Endothelial cell of umbilical vein (primary cell): ENCODE measurements around the gene CGB8. TPM values are rescaled to one million over a fixed set of nuclear protein-coding genes. Genes with fewer than 3 reads are reported as not detected.

ENCODE experiments used
- BruUV-seq: library from RNA; stranded (reverse); fragments of 400-500 nt; replicated peaks from 2 replicates; lab custom pipeline; 2021; lab: Mats Ljungman, UMichigan
- CTCF ChIA-PET: fragments of 300-600, 350-600 bp; sonication (Branson Sonifier 250); formaldehyde crosslinking; loops from one replicate; lab custom pipeline; 2021; ENCODE audit warnings: antibody characterized with exemption, inconsistent platforms; lab: Charles Lee
- POLR2A ChIA-PET: fragments of 300-600, 350-600 bp; sonication (Branson Sonifier 250); formaldehyde crosslinking; loops from one replicate; lab custom pipeline; 2021; ENCODE audit warnings: antibody characterized with exemption, inconsistent platforms; lab: Charles Lee
- DNase-seq: peaks from one replicate; pipeline ENCODE4 v3.0.0-alpha.2; 2011; ENCODE audit warnings: low read depth, low spot score
- FAIRE-seq: peaks from 2 replicates; lab custom pipeline; 2011; peaks lifted over from hg19 to GRCh38; lab: Jason Lieb, UNC
- H2AFZ ChIP-seq: 2 replicates; pipeline ENCODE4 v1.6.0; 2012; ENCODE audit warnings: low read depth, low read length, control low read depth, inconsistent platforms
- H3K27ac ChIP-seq: 2 replicates; pipeline ENCODE4 v1.5.1; 2011; ENCODE audit warnings: low read depth, mild to moderate bottlenecking, control low read depth, low read length, moderate library complexity; ENCODE audit not compliant: insufficient read depth
- H3K27me3 ChIP-seq, 2 experiments: 2 replicates each; pipeline versions ENCODE4 v1.6.0 to v1.6.1; 2011; ENCODE audit warnings: low read length in 2 of 2, mixed read lengths in 1 of 2; ENCODE audit not compliant: control insufficient read depth in 2 of 2, insufficient read depth in 2 of 2
- H3K36me3 ChIP-seq, 2 experiments: 2 replicates in 1 of 2; 3 replicates in 1 of 2; pipeline ENCODE4 v1.5.1; 2011; ENCODE audit warnings: low read length in 2 of 2, mild to moderate bottlenecking in 1 of 2, moderate library complexity in 1 of 2; ENCODE audit not compliant: control insufficient read depth in 2 of 2, insufficient read depth in 2 of 2; ENCODE audit errors: extremely low read depth in 1 of 2
- H3K4me1 ChIP-seq: 3 replicates; pipeline ENCODE4 v1.5.1; 2011; ENCODE audit warnings: mild to moderate bottlenecking, low read length; ENCODE audit not compliant: control insufficient read depth, insufficient read depth; ENCODE audit errors: extremely low read depth
- H3K4me2 ChIP-seq: 2 replicates; pipeline ENCODE4 v1.6.1; 2011; ENCODE audit warnings: low read length, control low read depth, mixed read lengths; ENCODE audit not compliant: insufficient read depth
- H3K4me3 ChIP-seq, 3 experiments: fragments of 200-600 bp in 1 of 3; sonication (generic), shearing (Covaris generic) in 1 of 3; replicated peaks in 1 of 3; 2 replicates each; pipeline ENCODE4 v1.5.1; 2011 to 2016; ENCODE audit warnings: control low read depth in 3 of 3, low read length in 3 of 3, mild to moderate bottlenecking in 2 of 3, inconsistent platforms in 1 of 3, low read depth in 1 of 3, moderate library complexity in 1 of 3; ENCODE audit not compliant: insufficient read depth in 1 of 3
- H3K79me2 ChIP-seq: 2 replicates; pipeline ENCODE4 v1.6.0; 2012; ENCODE audit warnings: low read length, inconsistent platforms; ENCODE audit not compliant: control insufficient read depth, insufficient read depth
- H3K9ac ChIP-seq: replicated peaks from 2 replicates; pipeline ENCODE3; 2011; ENCODE audit warnings: low read length, control low read depth; ENCODE audit not compliant: insufficient read depth; ENCODE audit errors: extremely low read depth
- H3K9me1 ChIP-seq: replicated peaks from 3 replicates; pipeline ENCODE4 v1.6.0; 2011; ENCODE audit warnings: mild to moderate bottlenecking, low read length; ENCODE audit not compliant: control insufficient read depth, insufficient read depth; ENCODE audit errors: extremely low read depth
- H3K9me3 ChIP-seq: replicated peaks from 2 replicates; pipeline ENCODE4 v1.5.1; 2012; ENCODE audit warnings: low read length, inconsistent platforms; ENCODE audit not compliant: control insufficient read depth, insufficient read depth
- H4K20me1 ChIP-seq: replicated peaks from 2 replicates; pipeline ENCODE3; 2011; ENCODE audit warnings: mild to moderate bottlenecking, low read length; ENCODE audit not compliant: control insufficient read depth, insufficient read depth; ENCODE audit errors: extremely low read depth
- CTCF ChIP-seq, 2 donors: IDR thresholded peaks; 1 replicate in 1 of 2; 2 replicates in 1 of 2; pipeline ENCODE4 v1.5.1; 2011; ENCODE audit warnings: low read length in 2 of 2, mild to moderate bottlenecking in 2 of 2, moderate library complexity in 2 of 2, control low read depth in 1 of 2, inconsistent platforms in 1 of 2, low read depth in 1 of 2; ENCODE audit not compliant: insufficient read depth in 1 of 2; ENCODE audit errors: extremely low read depth in 1 of 2
- EZH2 ChIP-seq: IDR thresholded peaks from 2 replicates; pipeline ENCODE4 v1.6.1; 2012; ENCODE audit warnings: borderline replicate concordance, low read depth, mild to moderate bottlenecking, moderate library complexity, low read length, inconsistent platforms; ENCODE audit not compliant: severe bottlenecking
- FOS ChIP-seq: IDR thresholded peaks from 2 replicates; pipeline ENCODE4 v1.6.1; 2011; ENCODE audit warnings: mild to moderate bottlenecking, low read length, moderate library complexity, borderline replicate concordance; ENCODE audit not compliant: insufficient read depth
- JUN ChIP-seq: IDR thresholded peaks from 2 replicates; pipeline ENCODE4 v1.6.1; 2011; ENCODE audit warnings: borderline replicate concordance, low read depth; ENCODE audit not compliant: insufficient read length, insufficient read depth
- MAX ChIP-seq: IDR thresholded peaks from 2 replicates; pipeline ENCODE4 v1.6.1; 2011; ENCODE audit not compliant: insufficient read depth, insufficient read length
- MYC ChIP-seq: IDR thresholded peaks from one replicate; pipeline ENCODE4 v1.6.1; 2011; ENCODE audit warnings: mild to moderate bottlenecking, low read depth, low read length
- POLR2A ChIP-seq: IDR thresholded peaks from 2 replicates; pipeline ENCODE4 v1.6.1; 2012; ENCODE audit warnings: low read depth, mild to moderate bottlenecking, control low read depth, low read length
- POLR2AphosphoS5 ChIP-seq: IDR thresholded peaks from 2 replicates; pipeline ENCODE4 v1.6.1; 2012; ENCODE audit warnings: low read depth, mild to moderate bottlenecking, control low read depth, low read length, moderate library complexity; ENCODE audit not compliant: insufficient read depth
- dilution Hi-C: fragments of 300-500 bp; cut with MboI; formaldehyde crosslinking; loops from one replicate; pipeline ENCODE4 v1.15.0; 2019; ENCODE audit warnings: low sequenced_read_pairs; ENCODE audit not compliant: extremely low pct_ligation_motif_present
- intact Hi-C: fragments of 100-400 bp; cut with micrococcal nuclease; formaldehyde crosslinking; loops from one replicate; pipeline ENCODE4 v1.10.0; 2022
- polyA plus RNA-seq, 4 experiments: library from polyadenylated mRNA; depleted of rRNA in 3 of 4; stranded (reverse) in 3 of 4; unstranded in 1 of 4; fragments of >200 nt; gene quantifications; 2 replicates each; pipeline versions ENCODE4 v1.2.1 to v1.2.3, GENCODE V29; 2011 to 2012; ENCODE audit warnings: missing spikeins in 1 of 4
- total RNA-seq: library from RNA; stranded (reverse); gene quantifications from 2 replicates; pipeline ENCODE4 v1.2.3, GENCODE V29; 2021

The CGB8 gene
- total and polyA plus RNA-seq, 2 donors (not counting 3 experiments of a cell fraction or from before 2014, with no cell fraction given): not detected

- intact Hi-C loops: no loop called here
- BruUV-seq: no TSS peak
- no peak overlapping the region for H3K9ac ChIP-seq
- no peak for FAIRE-seq
- H2AFZ ChIP-seq: no peak overlapping the region
- no peaks in the 10 kb centered on the region for H4K20me1 ChIP-seq
- H3K27me3 ChIP-seq: no peaks in the 10 kb centered on the region
- CTCF ChIA-PET: interaction anchor here (1.6 to 7.2 kb wide), 2 partner anchors 10 to 188 kb away, joined by 7 to 59 read pairs; no protein-coding TSS in a partner anchor
- H3K27ac ChIP-seq: no peak overlapping the region
- POLR2A ChIA-PET: no interaction called here
- dilution Hi-C loops: no loop called here
- no peaks in the 10 kb centered on the region for H3K4me1 ChIP-seq
- no peak overlapping the region for H3K4me3 ChIP-seq
- no peak for DNase-seq
- H3K79me2 ChIP-seq: no peaks in the 10 kb centered on the region
- H3K9me3 ChIP-seq: no peaks in the 10 kb centered on the region
- no peak for TF ChIP-seq POLR2A
- TF ChIP-seq EZH2: no peak
- no peak for TF ChIP-seq FOS
- no peak for TF ChIP-seq MAX
- no peak for TF ChIP-seq POLR2AphosphoS5
- TF ChIP-seq MYC: no peak
- TF ChIP-seq CTCF (IDR thresholded peaks at IDR 0.05; ENCODE audit: extremely low read depth in 1 of 2, insufficient read depth in 1 of 2, low read depth in 1 of 2, low read length in 2 of 2): no peak
- TF ChIP-seq JUN: no peak
- no peaks in the 10 kb centered on the region for H3K9me1 ChIP-seq
- peaks cover 0 to 38% of the 10 kb centered on the region in 2 experiments for H3K36me3 ChIP-seq
- H3K4me2 ChIP-seq: no peak overlapping the region
Measured at GRCh38 chr19:49010453-49010852, 38.5 kb downstream of the CGB8 start.
